Testis (tissue), 3 donors: ENCODE measurements around the gene WT1. TPM values are rescaled to one million over a fixed set of nuclear protein-coding genes. Genes with fewer than 3 reads are reported as not detected.

Source experiments
- DNase-seq: peaks from one replicate; pipeline ENCODE4 v3.0.0-alpha.2; 2019
- H3K27ac ChIP-seq, 2 donors: fragments of 200-600 bp; sonication (generic); one replicate each; pipeline ENCODE4 v1.5.1; 2019
- H3K27me3 ChIP-seq: fragments of 200-600 bp; sonication (generic); one replicate; pipeline ENCODE4 v1.5.1; 2019
- H3K36me3 ChIP-seq: fragments of 200-600 bp; sonication (generic); one replicate; pipeline ENCODE4 v1.5.1; 2017; ENCODE audit warnings: low read depth; ENCODE audit errors: missing control alignments
- H3K4me1 ChIP-seq: fragments of 200-600 bp; sonication (generic); one replicate; pipeline ENCODE4 v1.5.1; 2019
- H3K4me3 ChIP-seq, 2 donors: fragments of 200-600 bp; sonication (generic); one replicate each; pipeline ENCODE4 v1.5.1; 2017 to 2019
- H3K9me3 ChIP-seq: fragments of 200-600 bp; sonication (generic); one replicate; pipeline ENCODE4 v1.5.1; 2017
- CTCF ChIP-seq, 3 experiments: fragments of 450-650 bp in 2 of 3; fragments of 200-600 bp in 1 of 3; sonication (generic) in 1 of 3; IDR thresholded peaks; one replicate each; pipeline ENCODE4 v1.5.1; 2016 to 2019; ENCODE audit warnings: antibody characterized with exemption in 3 of 3, mild to moderate bottlenecking in 2 of 3, moderate library complexity in 1 of 3
- POLR2A ChIP-seq: fragments of 450-650 bp; IDR thresholded peaks from one replicate; pipeline ENCODE4 v1.6.1; 2017; ENCODE audit warnings: antibody characterized with exemption, mild to moderate bottlenecking, moderate library complexity
- WGBS, 2 donors: methylation state at CpG; one replicate each; pipeline ENCODE4 v1.1.5; 2018; 5-methylcytosine and 5-hydroxymethylcytosine counted together
- intact Hi-C: fragments of 100-400 bp; cut with DNase I; formaldehyde crosslinking; loops from one replicate; pipeline ENCODE4 v1.15.1; 2023; ENCODE audit warnings: low total_unique reads
- polyA plus RNA-seq: library from polyadenylated mRNA; stranded (reverse); fragments of 350-450 nt; fragmentation: Illumina TruSeq; extraction: RNeasy Lipid Tissue Mini Kit (QIAGEN cat#74804); gene quantifications from one replicate; pipeline ENCODE4 v1.2.3, GENCODE V29; 2014; ENCODE audit warnings: low read depth, low replicate concordance; ENCODE audit not compliant: insufficient read depth
- small RNA-seq, 2 donors: library from RNA; depleted of rRNA; stranded (forward); fragments of <200 nt; gene quantifications; one replicate each; pipeline ENCODE3, GENCODE V24; 2016
- total RNA-seq, 2 donors: library from RNA; depleted of rRNA; stranded (reverse); fragments of >200 nt; gene quantifications; one replicate each; pipeline ENCODE4 v1.2.3, GENCODE V29; 2016

WT1 gene
- total and polyA plus RNA-seq, 3 donors from 2014 or later = 62.2 to 278 (median 189) TPM

GRCh38 chr11:32341620-32342613, 93.4 kb downstream of the WT1 start:
- TF ChIP-seq POLR2A (no peak), CTCF (IDR thresholded peaks at IDR 0.05) (no peak)
- H3K9me3 ChIP-seq = no peaks in the 10 kb centered on the region
- H3K4me3 ChIP-seq = no peak overlapping the region
- no peaks in the 10 kb centered on the region for H3K4me1 ChIP-seq
- peak overlapping the region in 1 of 2 donors; percentile 3 for H3K27ac ChIP-seq
- no peaks in the 10 kb centered on the region for H3K36me3 ChIP-seq
- DNase-seq = no peak
- H3K27me3 ChIP-seq = no peaks in the 10 kb centered on the region
- WGBS, 2 donors = 64 to 74% methylated on average over 10 of the region's 10 CpGs
- intact Hi-C loops = no loop called here

GRCh38 chr11:32340181-32340580, 95.2 kb downstream of the WT1 start:
- WGBS, 2 donors = 76 to 81% methylated on average over 3 of the region's 3 CpGs
- Histone ChIP-seq H3K4me1 (no peaks in the 10 kb centered on the region), H3K27me3 (no peaks in the 10 kb centered on the region), H3K9me3 (no peaks in the 10 kb centered on the region), H3K36me3 (no peaks in the 10 kb centered on the region), H3K27ac (no peak overlapping the region), H3K4me3 (no peak overlapping the region)
- intact Hi-C loops = no loop called here
- TF ChIP-seq POLR2A (no peak), CTCF (IDR thresholded peaks at IDR 0.05) (no peak)
- peak; percentile 36 for DNase-seq

Small RNAs within 50 kb of the gene (small RNA-seq; reads per million reads assigned to genes)
- 0 reads per million in 2 donors for gene RF02204
- 0 reads per million in 2 donors for gene RF02205

Other genes with a start within 250 kb of the WT1 start
- gene EIF3M, start 148.3 kb upstream of the WT1 start, total RNA-seq = 100 to 1,000 TPM; 221 to 369 TPM
- 228 TPM for gene EIF3M, start 148.3 kb upstream of the WT1 start, polyA plus RNA-seq